Adrenal gland (tissue), 12 donors: ENCODE measurements around the gene EZR. TPM values are rescaled to one million over a fixed set of nuclear protein-coding genes. Genes with fewer than 3 reads are reported as not detected.

Source experiments
- DNase-seq, 7 donors: peaks; one replicate each; pipeline ENCODE4 v3.0.0-alpha.2; 2019 to 2020
- H3K27ac ChIP-seq, 5 donors: fragments of 200-600 bp; sonication (generic) in 4 of 5; 1 replicate in 3 of 5; 2 replicates in 2 of 5; pipeline versions ENCODE4 v1.5.1 to v1.8.0; 2016 to 2020; ENCODE audit warnings: mild to moderate bottlenecking in 1 of 5
- H3K27me3 ChIP-seq: fragments of 200-600 bp; 2 replicates; pipeline ENCODE4 v1.8.0; 2021
- H3K36me3 ChIP-seq, 2 donors: fragments of 200-600 bp; replicated peaks in 1 of 2; 1 replicate in 1 of 2; 2 replicates in 1 of 2; pipeline versions ENCODE4 v1.5.1 to v1.8.0; 2018 to 2022
- H3K4me1 ChIP-seq, 2 donors: fragments of 200-600 bp; replicated peaks in 1 of 2; 1 replicate in 1 of 2; 2 replicates in 1 of 2; pipeline versions ENCODE4 v1.5.1 to v1.8.0; 2018 to 2021
- H3K4me3 ChIP-seq, 4 donors: fragments of 200-600 bp; sonication (generic) in 3 of 4; one replicate each; pipeline ENCODE4 v1.5.1; 2016 to 2018
- H3K9me3 ChIP-seq, 3 donors: fragments of 200-600 bp; sonication (generic) in 1 of 3; replicated peaks in 1 of 3; 1 replicate in 2 of 3; 2 replicates in 1 of 3; pipeline versions ENCODE4 v1.5.1 to v1.8.0; 2016 to 2021
- CTCF ChIP-seq, 6 experiments: fragments of 450-650 bp in 4 of 6; fragments of 200-600 bp in 2 of 6; sonication (generic) in 1 of 6; IDR thresholded peaks; 1 replicate in 5 of 6; 2 replicates in 1 of 6; pipeline versions ENCODE4 v1.5.1 to v1.8.0; 2016 to 2021; ENCODE audit warnings: antibody characterized with exemption in 6 of 6, mild to moderate bottlenecking in 2 of 6, moderate library complexity in 1 of 6
- POLR2A ChIP-seq, 2 donors: fragments of 450-650 bp; IDR thresholded peaks; one replicate each; pipeline ENCODE4 v1.6.1; 2017; ENCODE audit warnings: antibody characterized with exemption in 2 of 2, mild to moderate bottlenecking in 2 of 2, moderate library complexity in 1 of 2
- WGBS, 4 donors: extraction: QIAGEN DNeasy Blood & Tissue Kit in 2 of 4; methylation state at CpG; one replicate each; pipeline versions ENCODE4 v1.1.5 to v1.1.7; 2013 to 2017; 5-methylcytosine and 5-hydroxymethylcytosine counted together
- intact Hi-C, 2 donors: fragments of 100-400 bp; cut with DNase I; formaldehyde crosslinking; loops; one replicate each; pipeline versions ENCODE4 v1.14.1 to v1.15.0; 2022 to 2023
- polyA plus RNA-seq, 3 donors: library from polyadenylated mRNA; stranded (reverse); fragments of 200-250 nt in 2 of 3; fragments of 350-450 nt in 1 of 3; fragmentation: Illumina TruSeq in 1 of 3; extraction: RNeasy Lipid Tissue Mini Kit (QIAGEN cat#74804) in 1 of 3; gene quantifications; one replicate each; pipeline ENCODE4 v1.2.3, GENCODE V29; 2013 to 2014
- total RNA-seq, 9 donors: library from RNA; depleted of rRNA in 4 of 9; stranded (reverse); fragments of >200 nt in 4 of 9; fragments of 120-200 nt in 1 of 9; fragmentation: NEBNext Ultra II Directional in 1 of 9; extraction: Animal tissue kit (Norgen Biotek cat#: 25700) in 1 of 9; gene quantifications; one replicate each; pipeline versions ENCODE4 v1.1.0 to v1.2.4, GENCODE V29; 2013 to 2023
- donor health status: healthy with polysubstance abuse.
- donor health status: Bipolar disorder and iron deficiency.
- donor health status: DM: yes; HTN: yes; CAD: no.
- donor health status: DM: no; HTN: no; CAD: no.
- donor health status: DM: no; HTN: no; CAD: no.
- donor health status: DM: yes; HTN: yes; CAD: no.

EZR gene
- total and polyA plus RNA-seq, 12 donors, result 80.3 to 476 (median 342) TPM

GRCh38 chr6:158765499-158766068, 53.6 kb downstream of the EZR start:
- H3K27ac ChIP-seq, result peak overlapping the region in 1 of 5 donors; percentile 43
- DNase-seq, result peak in 2 of 7 donors; percentile 38 to 43
- no peak overlapping the region for H3K4me3 ChIP-seq
- no peak for TF ChIP-seq POLR2A (IDR thresholded peaks at IDR 0.05)
- no peak for TF ChIP-seq CTCF (IDR thresholded peaks at IDR 0.05)
- intact Hi-C loops, result no loop called here
- no peaks in the 10 kb centered on the region for H3K27me3 ChIP-seq
- peaks cover 10 to 19% of the 10 kb centered on the region in 2 donors for H3K4me1 ChIP-seq
- H3K9me3 ChIP-seq, result no peaks in the 10 kb centered on the region
- H3K36me3 ChIP-seq, result peaks cover 0 to 63% of the 10 kb centered on the region in 2 donors
- 74 to 83% (median 80%) methylated on average over 12 to 13 of the region's 13 CpGs for WGBS, 4 donors

GRCh38 chr6:158764926-158765325, 54.2 kb downstream of the EZR start:
- intact Hi-C loops, result no loop called here
- DNase-seq, result peak in 1 of 7 donors; percentile 9
- TF ChIP-seq CTCF (IDR thresholded peaks at IDR 0.05), result no peak
- TF ChIP-seq POLR2A (IDR thresholded peaks at IDR 0.05), result no peak
- Histone ChIP-seq H3K4me3 (no peak overlapping the region), H3K27me3 (no peaks in the 10 kb centered on the region), H3K27ac (no peak overlapping the region), H3K36me3 (peaks cover 0 to 57% of the 10 kb centered on the region in 2 donors), H3K4me1 (peaks cover 10 to 19% of the 10 kb centered on the region in 2 donors), H3K9me3 (no peaks in the 10 kb centered on the region)
- WGBS, 4 donors, result 83 to 99% (median 95%) methylated on average over 1 to 9 of the region's 9 CpGs

- peaks cover 0 to 51% of the 10 kb centered on the region in 2 donors for H3K36me3 ChIP-seq
- TF ChIP-seq CTCF (IDR thresholded peaks at IDR 0.05), result no peak
- no peak for TF ChIP-seq POLR2A (IDR thresholded peaks at IDR 0.05)
Observed at GRCh38 chr6:158764183-158764849, 54.9 kb downstream of the EZR start.

GRCh38 chr6:158763434-158764182, 55.6 kb downstream of the EZR start:
- Histone ChIP-seq H3K4me3 (no peak overlapping the region), H3K27ac (peak overlapping the region in 3 of 5 donors; percentile 57 to 74 (median 72)), H3K9me3 (no peaks in the 10 kb centered on the region), H3K36me3 (peaks cover 0 to 44% of the 10 kb centered on the region in 2 donors), H3K4me1 (peaks cover 10 to 19% of the 10 kb centered on the region in 2 donors), H3K27me3 (no peaks in the 10 kb centered on the region)
- intact Hi-C loops, result no loop called here
- WGBS, 4 donors, result 69 to 77% (median 73%) methylated on average over 11 of the region's 11 CpGs
- TF ChIP-seq POLR2A (IDR thresholded peaks at IDR 0.05) (no peak), CTCF (IDR thresholded peaks at IDR 0.05) (no peak)
- peak in 2 of 7 donors; percentile 13 to 30 for DNase-seq

More at GRCh38 chr6:158764183-158764849, 54.9 kb downstream of the EZR start:
- H3K9me3 ChIP-seq, result no peaks in the 10 kb centered on the region
- H3K27ac ChIP-seq, result peak overlapping the region in 3 of 5 donors; percentile 3 to 74 (median 72)
- H3K27me3 ChIP-seq, result no peaks in the 10 kb centered on the region
- intact Hi-C loops, result no loop called here
- 94 to 96% (median 95%) methylated on average over 12 to 14 of the region's 14 CpGs for WGBS, 4 donors
- peak in 2 of 7 donors; percentile 14 for DNase-seq
- H3K4me1 ChIP-seq, result peaks cover 10 to 19% of the 10 kb centered on the region in 2 donors
- no peak overlapping the region for H3K4me3 ChIP-seq
